Measurements from ENCODE around the gene CYP26B1.

- TF ChIP-seq POLR2AphosphoS5 (IDR thresholded peaks at IDR 0.05) = no peak
- TF ChIP-seq CTCF (IDR thresholded peaks at IDR 0.05) = no peak
These were observed 19.4 kb downstream of the CYP26B1 start for GRCh38 chr2:72128059-72128842.
